ENCODE measurements around the gene MYL6B. TPM values are rescaled to one million over a fixed set of nuclear protein-coding genes. Genes with fewer than 3 reads are reported as not detected.

The MYL6B gene
- polyA plus RNA-seq, 1 experiment, result 75.4 TPM

GRCh38 chr12:56202366-56202765 lies 50.0 kb downstream of the MYL6B start:
- peaks cover 21% of the 10 kb centered on the region for H3K36me3 ChIP-seq (ENCODE audit: control insufficient read depth, insufficient read depth, low read length)
- no peak for TF ChIP-seq CTCF (IDR thresholded peaks at IDR 0.05; ENCODE audit: insufficient read depth, low read depth, low read length)
- no peaks in the 10 kb centered on the region for H3K27me3 ChIP-seq (ENCODE audit: control insufficient read depth, insufficient read depth, low read length)
- ChIA-PET POLR2A (no interaction called here), CTCF (interaction anchor here (1.5 to 3.7 kb wide), 3 partner anchors 9 to 83 kb away, joined by 3 to 14 read pairs (median 5); partner anchors contain the start of gene RNF41)
- no peak overlapping the region for H3K4me3 ChIP-seq (ENCODE audit: low read depth, low read length)
- no peak for DNase-seq (ENCODE audit: low read depth)

- ChIA-PET CTCF (interaction anchor here (1.5 to 3.7 kb wide), 3 partner anchors 8 to 84 kb away, joined by 3 to 14 read pairs (median 5); partner anchors contain the start of gene RNF41), POLR2A (no interaction called here)
- no peak for DNase-seq (ENCODE audit: low read depth)
- H3K4me3 ChIP-seq (ENCODE audit: low read depth, low read length), result no peak overlapping the region
- peaks cover 23% of the 10 kb centered on the region for H3K36me3 ChIP-seq (ENCODE audit: control insufficient read depth, insufficient read depth, low read length)
- no peaks in the 10 kb centered on the region for H3K27me3 ChIP-seq (ENCODE audit: control insufficient read depth, insufficient read depth, low read length)
- no peak for TF ChIP-seq CTCF (IDR thresholded peaks at IDR 0.05; ENCODE audit: insufficient read depth, low read depth, low read length)
Measured at GRCh38 chr12:56202838-56203237, 50.5 kb downstream of the MYL6B start.

- ChIA-PET CTCF (interaction anchor here (1.3 to 5.4 kb wide), 3 partner anchors 15 to 18 kb away, joined by 5 to 20 read pairs (median 14); partner anchors contain the start of genes RNF41 and SMARCC2), POLR2A (no interaction called here)
- no peak for TF ChIP-seq CTCF (IDR thresholded peaks at IDR 0.05; ENCODE audit: insufficient read depth, low read depth, low read length)
- DNase-seq (ENCODE audit: low read depth), result no peak
- H3K36me3 ChIP-seq (ENCODE audit: control insufficient read depth, insufficient read depth, low read length), result peaks cover 28% of the 10 kb centered on the region
- H3K4me3 ChIP-seq (ENCODE audit: low read depth, low read length), result no peak overlapping the region
- no peaks in the 10 kb centered on the region for H3K27me3 ChIP-seq (ENCODE audit: control insufficient read depth, insufficient read depth, low read length)
Measured at GRCh38 chr12:56204275-56204674, 51.9 kb downstream of the MYL6B start.

GRCh38 chr12:56205445-56205844 lies 53.1 kb downstream of the MYL6B start:
- ChIA-PET POLR2A (interaction anchor here (0.6 kb wide), 1 partner anchor 8 kb away, joined by 5 read pairs; no protein-coding TSS in a partner anchor), CTCF (interaction anchor here (0.5 to 5.4 kb wide), 6 partner anchors 7 to 63 kb away, joined by 3 to 26 read pairs (median 12); partner anchors contain the start of genes RNF41 and SMARCC2)
- no peak for TF ChIP-seq CTCF (IDR thresholded peaks at IDR 0.05; ENCODE audit: insufficient read depth, low read depth, low read length)
- Histone ChIP-seq H3K36me3 (ENCODE audit: control insufficient read depth, insufficient read depth, low read length) (peaks cover 35% of the 10 kb centered on the region), H3K4me3 (ENCODE audit: low read depth, low read length) (no peak overlapping the region), H3K27me3 (ENCODE audit: control insufficient read depth, insufficient read depth, low read length) (no peaks in the 10 kb centered on the region)
- DNase-seq (ENCODE audit: low read depth), result no peak

- POLR2A ChIA-PET, result no interaction called here
- CTCF ChIA-PET, result interaction anchor here (0.6 to 5.4 kb wide), 10 partner anchors 8 to 258 kb away, joined by 4 to 35 read pairs (median 8); partner anchors contain the start of genes ANKRD52, RNF41, SMARCC2 and ZC3H10
- H3K4me3 ChIP-seq (ENCODE audit: low read depth, low read length), result no peak overlapping the region
- H3K36me3 ChIP-seq (ENCODE audit: control insufficient read depth, insufficient read depth, low read length), result peaks cover 39% of the 10 kb centered on the region
- DNase-seq (ENCODE audit: low read depth), result no peak
- H3K27me3 ChIP-seq (ENCODE audit: control insufficient read depth, insufficient read depth, low read length), result no peaks in the 10 kb centered on the region
- TF ChIP-seq CTCF (IDR thresholded peaks at IDR 0.05; ENCODE audit: insufficient read depth, low read depth, low read length), result peak; percentile 64
Measured at GRCh38 chr12:56206452-56207166, 54.2 kb downstream of the MYL6B start.

All from BJ (cell line).